Neural cell (in vitro differentiated cells): Measurements from ENCODE around the gene PKN1. TPM values are rescaled to one million over a fixed set of nuclear protein-coding genes. Genes with fewer than 3 reads are reported as not detected.

Source experiments
- H2AFZ ChIP-seq: fragments of 200-600, 300-800 bp; sonication (generic), shearing (Covaris generic); 2 replicates; pipeline ENCODE4 v1.6.0; 2014; ENCODE audit warnings: low read depth, mild to moderate bottlenecking, antibody characterized with exemption, low read length, moderate library complexity
- H3F3A ChIP-seq: fragments of 200-600 bp; shearing (Covaris generic); 2 replicates; pipeline ENCODE4 v1.6.1; 2016; ENCODE audit warnings: mild to moderate bottlenecking, moderate library complexity, mixed read lengths, antibody characterized with exemption, low read length; ENCODE audit not compliant: insufficient read depth, poor library complexity, severe bottlenecking
- H3K27ac ChIP-seq: fragments of 200-600, 300-800 bp; sonication (generic), shearing (Covaris generic); 2 replicates; pipeline ENCODE4 v1.5.1; 2014; ENCODE audit warnings: mild to moderate bottlenecking, low read length, moderate library complexity
- H3K27me3 ChIP-seq: fragments of 300-800, 200-600 bp; sonication (generic), shearing (Covaris generic); 2 replicates; pipeline ENCODE4 v1.6.0; 2014; ENCODE audit warnings: mild to moderate bottlenecking, low read depth, low read length, moderate library complexity; ENCODE audit not compliant: insufficient read depth
- H3K36me3 ChIP-seq: fragments of 300-800, 200-600 bp; sonication (generic), shearing (Covaris generic); 2 replicates; pipeline ENCODE4 v1.5.1; 2014; ENCODE audit warnings: mild to moderate bottlenecking, antibody characterized with exemption, low read length, moderate library complexity; ENCODE audit not compliant: insufficient read depth
- H3K4me2 ChIP-seq: fragments of 300-800, 200-600 bp; sonication (generic), shearing (Covaris generic); 2 replicates; pipeline ENCODE4 v1.6.0; 2014; ENCODE audit warnings: mild to moderate bottlenecking, low read length
- H3K4me3 ChIP-seq: fragments of 300-800, 200-600 bp; sonication (generic), shearing (Covaris generic); 2 replicates; pipeline ENCODE4 v1.5.1; 2014; ENCODE audit warnings: mild to moderate bottlenecking, low read length, moderate library complexity
- H3K79me2 ChIP-seq: fragments of 200-600 bp; shearing (Covaris generic); replicated peaks from 2 replicates; pipeline ENCODE4 v1.6.0; 2014; ENCODE audit warnings: mild to moderate bottlenecking, low read length, moderate library complexity; ENCODE audit not compliant: insufficient read depth
- H3K9ac ChIP-seq: fragments of 300-800, 200-600 bp; sonication (generic), shearing (Covaris generic); 2 replicates; pipeline ENCODE4 v1.6.1; 2016; ENCODE audit warnings: mild to moderate bottlenecking, low read length, mixed read lengths
- H3K9me2 ChIP-seq: fragments of 200-600 bp; shearing (Covaris generic); 2 replicates; pipeline ENCODE4 v1.6.1; 2016; ENCODE audit warnings: mild to moderate bottlenecking, low read length, mixed read lengths; ENCODE audit not compliant: insufficient read depth
- H3K9me3 ChIP-seq: fragments of 200-600, 300-800 bp; sonication (generic), shearing (Covaris generic); 2 replicates; pipeline ENCODE4 v1.6.1; 2016; ENCODE audit warnings: mild to moderate bottlenecking, mixed run types, low read length, moderate library complexity, mixed read lengths
- H4K20me1 ChIP-seq: fragments of 200-600 bp; shearing (Covaris generic); 2 replicates; pipeline ENCODE4 v1.6.1; 2016; ENCODE audit warnings: mild to moderate bottlenecking, mixed run types; ENCODE audit not compliant: insufficient read depth
- CTCF ChIP-seq: fragments of 450-650 bp; IDR thresholded peaks from 2 replicates; pipeline ENCODE4 v1.5.1; 2014; ENCODE audit warnings: antibody characterized with exemption, mild to moderate bottlenecking, moderate library complexity; ENCODE audit not compliant: poor library complexity, severe bottlenecking
- EP300 ChIP-seq: fragments of 450-650 bp; conservative IDR thresholded peaks from 2 replicates; pipeline ENCODE4 v1.6.1; 2014; ENCODE audit warnings: antibody characterized with exemption, mild to moderate bottlenecking, moderate library complexity; ENCODE audit not compliant: poor library complexity, severe bottlenecking
- EZH2 ChIP-seq: fragments of 200-600, 300-800 bp; shearing (Covaris generic), sonication (generic); IDR thresholded peaks from 2 replicates; pipeline ENCODE4 v1.6.1; 2014; ENCODE audit warnings: antibody characterized with exemption, low read length, borderline replicate concordance, mild to moderate bottlenecking; ENCODE audit not compliant: insufficient read depth, poor library complexity, severe bottlenecking
- MXI1 ChIP-seq: fragments of 450-650 bp; conservative IDR thresholded peaks from 2 replicates; pipeline ENCODE4 v1.6.1; 2014; ENCODE audit warnings: antibody characterized with exemption, mild to moderate bottlenecking; ENCODE audit not compliant: poor library complexity, severe bottlenecking
- POLR2AphosphoS5 ChIP-seq: IDR thresholded peaks from 2 replicates; pipeline ENCODE4 v1.6.1; 2012
- RAD21 ChIP-seq: fragments of 450-650 bp; conservative IDR thresholded peaks from 2 replicates; pipeline ENCODE4 v1.6.1; 2014; ENCODE audit warnings: antibody characterized with exemption, mild to moderate bottlenecking, moderate library complexity
- SMC3 ChIP-seq: fragments of 450-650 bp; conservative IDR thresholded peaks from 2 replicates; pipeline ENCODE4 v1.6.1; 2014; ENCODE audit warnings: antibody characterized with exemption, mild to moderate bottlenecking, moderate library complexity; ENCODE audit not compliant: poor library complexity
- TAF1 ChIP-seq: IDR thresholded peaks from 2 replicates; pipeline ENCODE4 v1.6.1; 2012; ENCODE audit warnings: low read depth
- polyA plus RNA-seq: library from polyadenylated mRNA; depleted of rRNA; stranded (reverse); fragments of >200 nt; gene quantifications from 2 replicates; pipeline ENCODE4 v1.2.3, GENCODE V29; 2014
- TF ChIP-seq, protein P1 (sequence below): IDR thresholded peaks from 2 replicates; pipeline ENCODE4 v1.6.1; 2012; ENCODE audit warnings: borderline replicate concordance

Gene PKN1
- polyA plus RNA-seq, 1 donor from 2014 or later = 64.4 TPM

GRCh38 chr19:14391156-14391821, 41.8 kb upstream of the PKN1 start:
- Histone ChIP-seq H3K27ac (no peak overlapping the region), H3K9me2 (no peaks in the 10 kb centered on the region), H3K4me2 (no peak overlapping the region), H2AFZ (no peak overlapping the region), H3F3A (no peaks in the 10 kb centered on the region), H3K27me3 (no peaks in the 10 kb centered on the region), H3K79me2 (no peaks in the 10 kb centered on the region), H4K20me1 (no peaks in the 10 kb centered on the region), H3K9me3 (no peaks in the 10 kb centered on the region), H3K36me3 (no peaks in the 10 kb centered on the region), H3K9ac (no peak overlapping the region), H3K4me3 (no peak overlapping the region)
- TF ChIP-seq EP300 (no peak), MXI1 (no peak), POLR2AphosphoS5 (no peak), RAD21 (no peak), EZH2 (no peak), TAF1 (no peak), SMC3 (no peak)
- TF ChIP-seq, protein P1, sequence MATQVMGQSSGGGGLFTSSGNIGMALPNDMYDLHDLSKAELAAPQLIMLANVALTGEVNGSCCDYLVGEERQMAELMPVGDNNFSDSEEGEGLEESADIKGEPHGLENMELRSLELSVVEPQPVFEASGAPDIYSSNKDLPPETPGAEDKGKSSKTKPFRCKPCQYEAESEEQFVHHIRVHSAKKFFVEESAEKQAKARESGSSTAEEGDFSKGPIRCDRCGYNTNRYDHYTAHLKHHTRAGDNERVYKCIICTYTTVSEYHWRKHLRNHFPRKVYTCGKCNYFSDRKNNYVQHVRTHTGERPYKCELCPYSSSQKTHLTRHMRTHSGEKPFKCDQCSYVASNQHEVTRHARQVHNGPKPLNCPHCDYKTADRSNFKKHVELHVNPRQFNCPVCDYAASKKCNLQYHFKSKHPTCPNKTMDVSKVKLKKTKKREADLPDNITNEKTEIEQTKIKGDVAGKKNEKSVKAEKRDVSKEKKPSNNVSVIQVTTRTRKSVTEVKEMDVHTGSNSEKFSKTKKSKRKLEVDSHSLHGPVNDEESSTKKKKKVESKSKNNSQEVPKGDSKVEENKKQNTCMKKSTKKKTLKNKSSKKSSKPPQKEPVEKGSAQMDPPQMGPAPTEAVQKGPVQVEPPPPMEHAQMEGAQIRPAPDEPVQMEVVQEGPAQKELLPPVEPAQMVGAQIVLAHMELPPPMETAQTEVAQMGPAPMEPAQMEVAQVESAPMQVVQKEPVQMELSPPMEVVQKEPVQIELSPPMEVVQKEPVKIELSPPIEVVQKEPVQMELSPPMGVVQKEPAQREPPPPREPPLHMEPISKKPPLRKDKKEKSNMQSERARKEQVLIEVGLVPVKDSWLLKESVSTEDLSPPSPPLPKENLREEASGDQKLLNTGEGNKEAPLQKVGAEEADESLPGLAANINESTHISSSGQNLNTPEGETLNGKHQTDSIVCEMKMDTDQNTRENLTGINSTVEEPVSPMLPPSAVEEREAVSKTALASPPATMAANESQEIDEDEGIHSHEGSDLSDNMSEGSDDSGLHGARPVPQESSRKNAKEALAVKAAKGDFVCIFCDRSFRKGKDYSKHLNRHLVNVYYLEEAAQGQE = no peak

DNA sequence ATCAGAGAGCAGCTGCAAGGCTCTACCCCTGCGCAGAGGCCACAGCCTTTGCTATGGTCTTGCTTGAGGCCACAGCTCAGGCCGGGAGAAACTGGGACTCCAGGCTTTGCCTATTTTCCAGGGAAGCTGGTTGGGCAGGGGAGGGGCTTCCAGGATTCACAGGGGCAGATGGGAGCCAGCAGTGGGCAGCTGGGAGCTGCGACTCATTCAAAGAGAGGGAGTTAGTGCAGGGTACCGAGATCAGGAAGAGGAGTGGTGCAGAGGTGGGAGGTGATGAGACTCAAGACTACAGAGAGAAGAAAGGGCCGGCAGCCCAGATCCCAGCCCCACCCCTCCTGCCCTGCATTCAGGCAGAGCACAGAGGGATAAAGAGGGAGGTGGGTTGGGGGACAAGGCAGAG, 39.8 kb upstream of the PKN1 start:
- Histone ChIP-seq H3K4me3 (no peak overlapping the region), H2AFZ (no peak overlapping the region), H3K9me2 (no peaks in the 10 kb centered on the region), H3K27me3 (no peaks in the 10 kb centered on the region), H3K27ac (no peak overlapping the region), H4K20me1 (no peaks in the 10 kb centered on the region), H3K9me3 (no peaks in the 10 kb centered on the region), H3K9ac (no peak overlapping the region), H3K4me2 (no peak overlapping the region), H3F3A (no peaks in the 10 kb centered on the region), H3K79me2 (no peaks in the 10 kb centered on the region), H3K36me3 (no peaks in the 10 kb centered on the region)
- TF ChIP-seq MXI1 = no peak
- TF ChIP-seq, protein P1 = no peak
- no peak for TF ChIP-seq EP300
- TF ChIP-seq SMC3 = no peak
- TF ChIP-seq CTCF = no peak
- TF ChIP-seq POLR2AphosphoS5 = no peak
- TF ChIP-seq TAF1 = no peak
- no peak for TF ChIP-seq RAD21
- no peak for TF ChIP-seq EZH2
